Muscle of arm (tissue), 12 donors: ENCODE results near the gene KAT8. TPM values are rescaled to one million over a fixed set of nuclear protein-coding genes. Genes with fewer than 3 reads are reported as not detected.
"Not testable (repeated sequence)": the region's sequence is repeated elsewhere in the genome, so short reads cannot be mapped to it uniquely, and the experiment has no call there.

Experiments used
- DNase-seq: peaks from one replicate; pipeline ENCODE4 v3.0.0-alpha.2; 2013
- polyA plus RNA-seq, 12 donors: library from polyadenylated mRNA; unstranded; fragments of 120-200 nt; gene quantifications; one replicate each; pipeline ENCODE4 v1.2.1, GENCODE V29; 2013; ENCODE audit not compliant: insufficient read length in 12 of 12

The KAT8 gene
- polyA plus RNA-seq, 12 donors = 41.5 to 63.1 (median 46.7) TPM; not detected in 1

- no peak for DNase-seq
Measured at GRCh38 chr16:31128711-31129567, 11.5 kb downstream of the KAT8 start.

- DNase-seq = no peak
Measured at GRCh38 chr16:31129568-31130335, 12.3 kb downstream of the KAT8 start.

- DNase-seq = no peak
Measured at GRCh38 chr16:31130336-31130891, 12.9 kb downstream of the KAT8 start.

- DNase-seq = no peak
Measured at GRCh38 chr16:31130899-31131298, 13.4 kb downstream of the KAT8 start.

GRCh38 chr16:31131416-31131815, 14.0 kb downstream of the KAT8 start:
- DNase-seq = no peak

- DNase-seq = no peak
Measured at GRCh38 chr16:31131841-31132271, 14.4 kb downstream of the KAT8 start.

- DNase-seq = no peak
Measured at GRCh38 chr16:31132303-31132979, 15.0 kb downstream of the KAT8 start.

- no peak for DNase-seq
Measured at GRCh38 chr16:31133046-31133501, 15.6 kb downstream of the KAT8 start.

- no peak for DNase-seq
Measured at GRCh38 chr16:31134091-31134571, 16.7 kb downstream of the KAT8 start.

- no peak for DNase-seq
Measured at GRCh38 chr16:31134625-31135534, 17.4 kb downstream of the KAT8 start.

- no peak for DNase-seq
Measured at GRCh38 chr16:31135535-31136286, 18.2 kb downstream of the KAT8 start, which contains the start of gene PRSS8. Gene PRSS8 (minus strand): TSS chr16:31135727. CDS start chr16:31135498, 229 bp downstream.

- no peak for DNase-seq
Measured at GRCh38 chr16:31136287-31136662, 18.8 kb downstream of the KAT8 start.

GRCh38 chr16:31136822-31137499, 19.5 kb downstream of the KAT8 start:
- not testable (repeated sequence) for DNase-seq

- no peak for DNase-seq
Measured at GRCh38 chr16:31138621-31139578, 21.4 kb downstream of the KAT8 start.

GRCh38 chr16:31141071-31141469, 23.6 kb downstream of the KAT8 start:
- not testable (repeated sequence) for DNase-seq

- DNase-seq = no peak
Measured at GRCh38 chr16:31141489-31142108, 24.1 kb downstream of the KAT8 start.
